IMR-90 (cell line): ENCODE measurements around the gene CROCC2. TPM values are rescaled to one million over a fixed set of nuclear protein-coding genes. Genes with fewer than 3 reads are reported as not detected.

Source experiments
- ATAC-seq: fragments of 200-7000 bp; cut with Tn5 transposase; 2 replicates; pipeline ENCODE4 v1.9.1; 2020; ENCODE audit warnings: low read depth, mild to moderate bottlenecking, moderate library complexity
- BruUV-seq: library from RNA; stranded (reverse); fragments of 400-500 nt; replicated peaks from 2 replicates; lab custom pipeline; 2021; lab: Mats Ljungman, UMichigan
- CTCF ChIA-PET: fragments of 300-600 bp; formaldehyde crosslinking; extraction: SDS; loops from one replicate; lab custom pipeline; 2021; ENCODE audit warnings: antibody characterized with exemption; lab: Yijun Ruan, JAX
- POLR2A ChIA-PET: fragments of 300-600 bp; sonication (Branson Sonifier 250); formaldehyde crosslinking; loops from one replicate; lab custom pipeline; 2022; ENCODE audit warnings: antibody characterized with exemption; ENCODE audit not compliant: unreplicated experiment; lab: Charles Lee
- DNase-seq: peaks from one replicate; pipeline ENCODE4 v3.0.0; 2013
- H2AFZ ChIP-seq: replicated peaks from 2 replicates; pipeline ENCODE3; 2013; ENCODE audit warnings: low read length, mild to moderate bottlenecking; ENCODE audit not compliant: poor library complexity
- H2AK5ac ChIP-seq: 2 replicates; pipeline ENCODE4 v1.6.1; 2013; ENCODE audit warnings: low read depth, low read length, inconsistent platforms
- H2AK9ac ChIP-seq: replicated peaks from 2 replicates; pipeline ENCODE3; 2013; ENCODE audit warnings: mild to moderate bottlenecking, low read depth, low read length, moderate library complexity; ENCODE audit not compliant: poor library complexity
- H2BK120ac ChIP-seq: 2 replicates; pipeline ENCODE4 v1.6.1; 2013; ENCODE audit warnings: low read depth, low read length, inconsistent platforms
- H2BK15ac ChIP-seq: 3 replicates; pipeline ENCODE4 v1.6.1; 2013; ENCODE audit warnings: low read depth, low read length, inconsistent platforms
- H2BK20ac ChIP-seq: 2 replicates; pipeline ENCODE4 v1.6.1; 2013; ENCODE audit warnings: low read depth, mild to moderate bottlenecking, inconsistent platforms, low read length, moderate library complexity
- H2BK5ac ChIP-seq: 2 replicates; pipeline ENCODE4 v1.6.1; 2013; ENCODE audit warnings: mild to moderate bottlenecking, low read depth, low read length, inconsistent platforms; ENCODE audit not compliant: poor library complexity, severe bottlenecking
- H3K14ac ChIP-seq: replicated peaks from 2 replicates; pipeline ENCODE4 v1.6.1; 2013; ENCODE audit warnings: low read depth, low read length, inconsistent platforms
- H3K18ac ChIP-seq: 2 replicates; pipeline ENCODE4 v1.6.1; 2013; ENCODE audit warnings: low read depth, low read length, control low read depth
- H3K23ac ChIP-seq: 2 replicates; pipeline ENCODE4 v1.6.1; 2013; ENCODE audit warnings: low read depth, low read length, inconsistent platforms
- H3K27ac ChIP-seq: 2 replicates; pipeline ENCODE4 v1.5.1; 2013; ENCODE audit warnings: mild to moderate bottlenecking, control low read depth, low read length; ENCODE audit not compliant: insufficient read depth
- H3K27me3 ChIP-seq: 2 replicates; pipeline ENCODE4 v1.6.1; 2013; ENCODE audit warnings: low read length; ENCODE audit not compliant: control insufficient read depth, insufficient read depth
- H3K36me3 ChIP-seq: 2 replicates; pipeline ENCODE4 v1.6.1; 2013; ENCODE audit warnings: low read length, mixed read lengths; ENCODE audit not compliant: control insufficient read depth, insufficient read depth
- H3K4ac ChIP-seq: 2 replicates; pipeline ENCODE4 v1.6.1; 2013; ENCODE audit warnings: low read depth, low read length, inconsistent platforms
- H3K4me1 ChIP-seq: 2 replicates; pipeline ENCODE4 v1.6.1; 2013; ENCODE audit warnings: low read length, mixed read lengths; ENCODE audit not compliant: control insufficient read depth, insufficient read depth
- H3K4me2 ChIP-seq: 2 replicates; pipeline ENCODE4 v1.6.1; 2013; ENCODE audit warnings: low read depth, mild to moderate bottlenecking, control low read depth, low read length, moderate library complexity
- H3K4me3 ChIP-seq: 2 replicates; pipeline ENCODE4 v1.5.1; 2013; ENCODE audit warnings: low read depth, mild to moderate bottlenecking, control low read depth, low read length, moderate library complexity; ENCODE audit not compliant: insufficient read depth
- H3K56ac ChIP-seq: 2 replicates; pipeline ENCODE4 v1.6.1; 2013; ENCODE audit warnings: low read length, inconsistent platforms; ENCODE audit not compliant: insufficient read depth; ENCODE audit errors: extremely low read depth
- H3K79me1 ChIP-seq, 2 experiments: 2 replicates each; pipeline ENCODE4 v1.6.1; 2013; ENCODE audit warnings: low read length in 2 of 2, inconsistent platforms in 1 of 2, low read depth in 1 of 2
- H3K9ac ChIP-seq: 2 replicates; pipeline ENCODE4 v1.6.1; 2013; ENCODE audit warnings: low read depth, low read length, control low read depth
- H3K9me1 ChIP-seq: 2 replicates; pipeline ENCODE4 v1.6.1; 2013; ENCODE audit warnings: low read length, inconsistent platforms; ENCODE audit not compliant: insufficient read depth
- H3K9me3 ChIP-seq: 2 replicates; pipeline ENCODE4 v1.6.1; 2013; ENCODE audit warnings: low read length; ENCODE audit not compliant: control insufficient read depth, insufficient read depth
- H4K20me1 ChIP-seq: 2 replicates; pipeline ENCODE4 v1.6.1; 2013; ENCODE audit warnings: low read length, inconsistent platforms; ENCODE audit not compliant: insufficient read depth
- H4K5ac ChIP-seq: 2 replicates; pipeline ENCODE4 v1.6.1; 2013; ENCODE audit warnings: mild to moderate bottlenecking, low read depth, low read length, control low read depth
- H4K8ac ChIP-seq, 2 experiments: 2 replicates each; pipeline ENCODE4 v1.6.1; 2013; ENCODE audit warnings: low read depth in 2 of 2, low read length in 2 of 2, control low read depth in 1 of 2, inconsistent platforms in 1 of 2
- H4K91ac ChIP-seq: 2 replicates; pipeline ENCODE4 v1.6.1; 2013; ENCODE audit warnings: low read depth, low read length, inconsistent platforms; ENCODE audit not compliant: insufficient read depth
- BHLHE40 ChIP-seq: fragments of 150-350 bp; IDR thresholded peaks from 2 replicates; pipeline ENCODE4 v1.6.1; 2016; ENCODE audit warnings: mild to moderate bottlenecking, low read depth, low read length
- CEBPB ChIP-seq: IDR thresholded peaks from 2 replicates; pipeline ENCODE4 v1.6.1; 2012; ENCODE audit warnings: low read depth, low read length, improper control_type of control experiment
- CHD1 ChIP-seq: IDR thresholded peaks from 2 replicates; pipeline ENCODE4 v1.6.1; 2012; ENCODE audit warnings: low read depth, low read length, improper control_type of control experiment
- CTCF ChIP-seq: conservative IDR thresholded peaks from 2 replicates; pipeline ENCODE4 v1.5.1; 2012; ENCODE audit warnings: mild to moderate bottlenecking, low read depth, low read length, improper control_type of control experiment
- ELK1 ChIP-seq: fragments of 150-350 bp; IDR thresholded peaks from 2 replicates; pipeline ENCODE4 v1.6.1; 2016; ENCODE audit warnings: low read depth, mild to moderate bottlenecking, low read length, moderate library complexity, borderline replicate concordance
- MAFK ChIP-seq: IDR thresholded peaks from 2 replicates; pipeline ENCODE4 v1.6.1; 2012; ENCODE audit warnings: low read depth, low read length, improper control_type of control experiment
- MAZ ChIP-seq: IDR thresholded peaks from 2 replicates; pipeline ENCODE4 v1.6.1; 2012; ENCODE audit warnings: low read depth, mild to moderate bottlenecking, low read length, improper control_type of control experiment, moderate library complexity, borderline replicate concordance
- MXI1 ChIP-seq: IDR thresholded peaks from 2 replicates; pipeline ENCODE4 v1.6.1; 2012; ENCODE audit warnings: low read depth, mild to moderate bottlenecking, low read length, moderate library complexity, borderline replicate concordance
- NFE2L2 ChIP-seq: fragments of 150-350 bp; IDR thresholded peaks from 2 replicates; pipeline ENCODE4 v1.6.1; 2016; ENCODE audit warnings: low read depth, mild to moderate bottlenecking, low read length
- POLR2A ChIP-seq: IDR thresholded peaks from 2 replicates; pipeline ENCODE4 v1.6.1; 2012; ENCODE audit warnings: mild to moderate bottlenecking, low read depth, low read length
- RAD21 ChIP-seq: IDR thresholded peaks from 2 replicates; pipeline ENCODE4 v1.6.1; 2012; ENCODE audit warnings: low read length, improper control_type of control experiment
- RCOR1 ChIP-seq: IDR thresholded peaks from 2 replicates; pipeline ENCODE4 v1.6.1; 2012; ENCODE audit warnings: mild to moderate bottlenecking, low read length, improper control_type of control experiment; ENCODE audit not compliant: insufficient replicate concordance
- RFX5 ChIP-seq: IDR thresholded peaks from 2 replicates; pipeline ENCODE4 v1.8.0; 2012; ENCODE audit warnings: low read depth, mild to moderate bottlenecking, low read length, moderate library complexity
- SMC3 ChIP-seq: fragments of 150-350 bp; IDR thresholded peaks from 2 replicates; pipeline ENCODE4 v1.6.1; 2016; ENCODE audit warnings: low read depth, mild to moderate bottlenecking, antibody characterized with exemption, low read length, moderate library complexity
- WGBS, 2 experiments: methylation state at CpG; one replicate each; pipeline versions ENCODE4 v1.1.5 to v1.1.7; 2013; ENCODE audit warnings: missing lambda C conversion rate in 2 of 2; ENCODE audit not compliant: insufficient read length in 1 of 2; ENCODE audit errors: extremely low coverage in 2 of 2; 5-methylcytosine and 5-hydroxymethylcytosine counted together
- dilution Hi-C: fragments of 300-500 bp; cut with HindIII; formaldehyde crosslinking; loops from one replicate; pipeline ENCODE4 v1.14.3; 2018; ENCODE audit warnings: low sequenced_read_pairs; ENCODE audit not compliant: unreplicated experiment
- in situ Hi-C: fragments of 300-500 bp; cut with MboI; formaldehyde crosslinking; loops from 3 replicates; pipeline ENCODE4 v1.14.3; 2019; ENCODE audit warnings: low sequenced_read_pairs, inconsistent platforms, mixed read lengths
- intact Hi-C: fragments of 100-400 bp; cut with micrococcal nuclease; formaldehyde crosslinking; loops from 2 replicates; pipeline ENCODE4 v1.10.0; 2022
- polyA plus RNA-seq, 3 experiments: library from polyadenylated mRNA; depleted of rRNA; stranded (reverse); fragments of >200 nt; gene quantifications; 2 replicates each; pipeline ENCODE4 v1.2.3, GENCODE V29; 2012; ENCODE audit warnings: low replicate concordance in 1 of 3
- total RNA-seq: library from RNA; depleted of rRNA; stranded (reverse); fragments of >200 nt; gene quantifications from 2 replicates; pipeline ENCODE4 v1.2.3, GENCODE V29; 2012

Gene CROCC2
- total and polyA plus RNA-seq, 2 of the 4 experiments (the other 2 are of a cell fraction) = not detected

GRCh38 chr2:240869956-240870875 lies 35.9 kb upstream of the CROCC2 start:
- Histone ChIP-seq H2AK9ac (no peak overlapping the region), H3K27ac (no peak overlapping the region), H2BK20ac (no peak overlapping the region), H4K8ac (no peak overlapping the region), H3K27me3 (peaks cover 46% of the 10 kb centered on the region), H4K5ac (no peak overlapping the region), H2BK15ac (no peak overlapping the region), H2AK5ac (no peak overlapping the region), H2BK120ac (no peak overlapping the region), H4K91ac (no peak overlapping the region), H3K4me3 (no peak overlapping the region), H3K36me3 (no peaks in the 10 kb centered on the region), H3K79me1 (no peaks in the 10 kb centered on the region), H3K4me2 (no peak overlapping the region), H3K14ac (no peak overlapping the region), H3K56ac (no peak overlapping the region), H4K20me1 (no peaks in the 10 kb centered on the region), H3K9me3 (no peaks in the 10 kb centered on the region), H3K18ac (no peak overlapping the region), H3K9ac (no peak overlapping the region), H3K23ac (no peak overlapping the region), H3K4me1 (no peaks in the 10 kb centered on the region; the same call in 1 of the 2 replicates), H2AFZ (no peak overlapping the region), H2BK5ac (no peak overlapping the region), H3K4ac (no peak overlapping the region), H3K9me1 (no peaks in the 10 kb centered on the region)
- 61% methylated on average over 5 of the region's 15 CpGs; no CpG with 5 or more reads in 1 of the 2 experiments for WGBS, 2 experiments
- in situ Hi-C loops (loop anchor here (25.0 kb wide), 1 partner anchor 792 kb away; no protein-coding TSS in a partner anchor), dilution Hi-C loops (no loop called here), intact Hi-C loops (no loop called here)
- DNase-seq = no peak
- ChIA-PET POLR2A (no interaction called here), CTCF (interaction anchor here (0.8 kb wide), 1 partner anchor 208 kb away, joined by 3 read pairs; no protein-coding TSS in a partner anchor)
- no peak for ATAC-seq
- BruUV-seq = no TSS peak
- TF ChIP-seq ELK1 (no peak), NFE2L2 (no peak), RFX5 (no peak), CEBPB (no peak), CHD1 (no peak), MAZ (no peak), MXI1 (no peak), MAFK (no peak), POLR2A (no peak), BHLHE40 (no peak), CTCF (no peak), RCOR1 (no peak), RAD21 (no peak), SMC3 (no peak)
